Measurements from ENCODE around the gene PAX2.

GRCh38 chr10:100792574-100792973 lies 47.2 kb downstream of the PAX2 start:
- TF ChIP-seq, protein P1, sequence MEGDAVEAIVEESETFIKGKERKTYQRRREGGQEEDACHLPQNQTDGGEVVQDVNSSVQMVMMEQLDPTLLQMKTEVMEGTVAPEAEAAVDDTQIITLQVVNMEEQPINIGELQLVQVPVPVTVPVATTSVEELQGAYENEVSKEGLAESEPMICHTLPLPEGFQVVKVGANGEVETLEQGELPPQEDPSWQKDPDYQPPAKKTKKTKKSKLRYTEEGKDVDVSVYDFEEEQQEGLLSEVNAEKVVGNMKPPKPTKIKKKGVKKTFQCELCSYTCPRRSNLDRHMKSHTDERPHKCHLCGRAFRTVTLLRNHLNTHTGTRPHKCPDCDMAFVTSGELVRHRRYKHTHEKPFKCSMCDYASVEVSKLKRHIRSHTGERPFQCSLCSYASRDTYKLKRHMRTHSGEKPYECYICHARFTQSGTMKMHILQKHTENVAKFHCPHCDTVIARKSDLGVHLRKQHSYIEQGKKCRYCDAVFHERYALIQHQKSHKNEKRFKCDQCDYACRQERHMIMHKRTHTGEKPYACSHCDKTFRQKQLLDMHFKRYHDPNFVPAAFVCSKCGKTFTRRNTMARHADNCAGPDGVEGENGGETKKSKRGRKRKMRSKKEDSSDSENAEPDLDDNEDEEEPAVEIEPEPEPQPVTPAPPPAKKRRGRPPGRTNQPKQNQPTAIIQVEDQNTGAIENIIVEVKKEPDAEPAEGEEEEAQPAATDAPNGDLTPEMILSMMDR (IDR thresholded peaks at IDR 0.05) = no peak
- no peak for TF ChIP-seq POLR2A (IDR thresholded peaks at IDR 0.05)
